HG03442 (cell line): ENCODE measurements around the gene GALNT12.

Experiments used
- ATAC-seq: cut with Tn5 transposase; IDR thresholded peaks from one replicate; pipeline ENCODE4 v1.9.1; 2021; ENCODE audit warnings: mild to moderate bottlenecking, moderate library complexity; ENCODE audit not compliant: unreplicated experiment

The GALNT12 gene

GRCh38 chr9:98781588-98782383 lies 25.7 kb upstream of the GALNT12 start:
- ATAC-seq: no peak

- no peak for ATAC-seq
Observed at GRCh38 chr9:98783518-98784226, 23.8 kb upstream of the GALNT12 start.

GRCh38 chr9:98784831-98785806 lies 22.4 kb upstream of the GALNT12 start:
- ATAC-seq: no peak

- no peak for ATAC-seq
Observed at GRCh38 chr9:98786750-98787510, 20.5 kb upstream of the GALNT12 start.

- no peak for ATAC-seq
Observed at GRCh38 chr9:98787766-98788335, 19.6 kb upstream of the GALNT12 start.

GRCh38 chr9:98789483-98790133 lies 17.9 kb upstream of the GALNT12 start:
- no peak for ATAC-seq

- no peak for ATAC-seq
Observed at GRCh38 chr9:98790134-98790841, 17.2 kb upstream of the GALNT12 start.

- peak; percentile 65 for ATAC-seq
Observed at GRCh38 chr9:98790842-98791607, 16.4 kb upstream of the GALNT12 start.

- ATAC-seq: no peak
Observed at GRCh38 chr9:98791608-98792490, 15.6 kb upstream of the GALNT12 start.

GRCh38 chr9:98793031-98793430 lies 14.4 kb upstream of the GALNT12 start:
- no peak for ATAC-seq

- ATAC-seq: no peak
Observed at GRCh38 chr9:98794802-98795201, 12.7 kb upstream of the GALNT12 start.

GRCh38 chr9:98795295-98795955 lies 12.0 kb upstream of the GALNT12 start:
- ATAC-seq: no peak

GRCh38 chr9:98795970-98796363 lies 11.5 kb upstream of the GALNT12 start:
- peak; percentile 35 for ATAC-seq

- ATAC-seq: peak; percentile 84
Observed at GRCh38 chr9:98796364-98797101, 10.9 kb upstream of the GALNT12 start, which contains the start of gene ANKS6. Gene ANKS6, minus strand, starts transcription at chr9:98796555. Its CDS starts 64 bp downstream, at chr9:98796491.

GRCh38 chr9:98797491-98797890 lies 10.0 kb upstream of the GALNT12 start:
- ATAC-seq: no peak

GRCh38 chr9:98798254-98798653 lies 9.2 kb upstream of the GALNT12 start:
- no peak for ATAC-seq
